Activated CD4-positive, CD25-positive, alpha-beta regulatory T cell treated with anti-CD3 and anti-CD28 coated beads, Interleukin-2, amount 50 U/mL, for 24 hours (primary cell): ENCODE measurements around the gene RSPH6A.

Experiments used
- ATAC-seq, 2 donors: fragments of 150-1000 bp; cut with Tn5 transposase; one replicate each; pipeline ENCODE4 v1.10.0; 2021; ENCODE audit warnings: mild to moderate bottlenecking in 1 of 2, moderate library complexity in 1 of 2

Gene RSPH6A

DNA sequence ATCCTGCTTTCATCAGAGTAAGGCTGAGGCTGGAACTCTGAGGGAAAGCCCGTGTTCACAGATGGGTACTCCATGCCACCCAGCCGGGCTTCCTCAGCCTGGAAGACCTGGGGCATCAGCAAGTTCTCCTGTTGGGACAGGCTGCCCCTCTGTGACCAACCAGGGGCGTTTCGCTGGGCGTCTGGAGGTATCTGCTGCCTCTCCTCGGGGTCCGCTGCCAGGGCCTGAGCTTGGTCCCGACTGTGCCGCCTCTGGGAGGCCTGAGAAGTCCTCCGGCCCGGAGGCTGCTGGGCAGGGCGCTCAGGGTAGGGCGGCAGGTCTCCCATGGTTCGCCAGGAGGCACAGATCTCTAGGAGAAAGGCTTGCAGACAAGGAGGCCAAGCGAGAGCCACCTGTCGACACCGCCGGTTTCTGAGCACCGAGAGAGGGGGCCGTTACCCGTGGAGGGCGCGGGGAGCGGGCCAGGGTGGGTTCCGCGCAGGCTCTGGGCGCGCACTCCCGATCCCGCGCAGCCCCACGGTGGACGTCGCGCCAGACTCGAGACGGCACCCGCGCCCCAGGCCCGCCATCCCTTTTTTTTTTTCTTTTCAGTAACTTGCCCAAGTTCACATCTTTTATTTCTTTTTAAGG, at the start of gene RSPH6A:
Gene RSPH6A (minus strand): TSS at position 458 of the 630 bp plus-strand sequence. CDS start 132 bp downstream, at position 326.
- no peak for ATAC-seq

DNA sequence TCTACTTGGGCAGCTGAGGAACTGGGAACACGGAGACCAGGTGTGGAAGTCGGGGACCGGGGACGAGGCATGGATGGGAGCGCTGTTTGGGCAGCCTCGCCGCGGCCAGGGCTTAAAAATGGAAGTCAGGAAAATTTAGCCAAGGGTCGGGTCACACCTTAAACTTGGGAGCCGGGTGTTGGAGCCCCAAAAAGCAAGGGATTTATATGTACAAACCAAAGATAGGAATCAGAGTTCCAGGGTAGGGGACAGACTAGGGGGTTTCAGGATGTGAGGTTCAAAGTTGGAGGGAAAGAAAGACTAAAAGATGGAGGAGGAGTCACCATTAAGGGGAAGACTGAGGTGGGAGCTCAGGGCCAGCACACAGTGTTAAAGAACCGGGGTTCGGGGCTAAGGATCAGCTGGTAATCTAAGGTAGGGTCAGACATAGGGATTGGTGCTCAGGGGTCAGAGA, 49.5 kb upstream of the RSPH6A start:
- no peak for ATAC-seq

DNA sequence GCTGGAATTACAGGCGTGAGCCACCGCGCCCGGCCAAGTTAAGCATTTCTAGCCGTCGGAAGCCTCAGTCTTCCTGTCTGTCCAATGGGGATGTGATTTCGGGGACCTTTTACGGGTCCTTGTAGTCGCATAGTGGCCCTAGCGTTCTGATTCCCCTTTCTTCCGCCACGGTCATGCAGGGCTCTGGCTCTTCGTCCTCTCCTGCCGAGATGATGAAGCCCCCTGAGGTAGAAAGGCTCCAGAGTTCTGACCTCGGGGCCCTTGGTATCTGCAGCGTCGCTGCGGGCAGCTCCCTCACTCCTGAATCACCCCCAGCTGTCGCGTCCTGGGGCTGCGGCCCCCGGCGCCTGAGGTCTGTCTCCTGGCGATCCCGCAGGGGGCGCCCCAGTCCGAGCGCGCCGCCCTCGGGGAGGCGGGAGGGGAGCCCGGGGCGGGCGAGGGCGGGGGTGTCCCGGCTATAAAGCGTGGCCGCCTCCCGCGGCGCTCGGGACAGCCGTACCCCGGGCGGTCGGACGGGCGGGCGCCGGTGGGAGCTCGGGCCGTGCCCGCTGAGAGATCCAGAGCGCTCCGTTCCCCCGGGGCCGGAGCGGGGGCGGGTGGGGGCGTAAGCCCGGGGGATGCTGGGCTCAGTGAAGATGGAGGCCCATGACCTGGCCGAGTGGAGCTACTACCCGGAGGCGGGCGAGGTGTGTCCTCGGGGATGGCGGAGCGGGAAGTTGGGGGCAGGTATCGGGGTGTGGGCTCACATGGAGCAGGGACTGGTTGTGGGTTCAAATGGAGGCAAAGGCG, 48.9 kb upstream of the RSPH6A start, which contains the start of gene FOXA3:
Gene FOXA3 (plus strand): TSS at position 487 of the 789 bp plus-strand sequence. CDS start 131 bp downstream, at position 618.
- ATAC-seq, result peak; percentile 9 to 16

DNA sequence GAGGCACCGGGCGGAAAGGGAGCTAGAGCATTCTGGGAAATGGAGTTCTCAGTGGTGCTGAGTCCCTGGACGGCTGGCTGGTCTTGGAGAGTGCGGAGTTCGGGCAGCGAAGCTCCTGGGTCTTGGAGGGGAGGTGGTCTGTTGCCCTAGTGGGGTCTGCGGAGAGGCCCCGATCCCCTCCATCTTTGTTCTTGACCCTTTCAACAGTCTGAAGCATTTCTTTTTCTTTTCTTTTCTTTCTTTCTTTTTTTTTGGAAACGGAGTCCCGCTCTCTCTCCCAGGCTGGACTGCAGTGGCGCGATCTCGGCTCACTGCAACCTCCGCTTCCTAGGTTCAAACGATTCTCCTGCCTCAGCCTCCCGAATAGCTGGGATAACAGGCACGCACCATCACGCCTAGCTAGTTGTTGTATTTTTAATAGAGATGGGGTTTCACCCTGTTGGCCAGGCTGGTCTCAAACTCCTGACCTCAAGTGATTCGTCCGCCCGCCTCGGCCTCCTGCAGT, 48.3 kb upstream of the RSPH6A start:
- ATAC-seq, result no peak

DNA sequence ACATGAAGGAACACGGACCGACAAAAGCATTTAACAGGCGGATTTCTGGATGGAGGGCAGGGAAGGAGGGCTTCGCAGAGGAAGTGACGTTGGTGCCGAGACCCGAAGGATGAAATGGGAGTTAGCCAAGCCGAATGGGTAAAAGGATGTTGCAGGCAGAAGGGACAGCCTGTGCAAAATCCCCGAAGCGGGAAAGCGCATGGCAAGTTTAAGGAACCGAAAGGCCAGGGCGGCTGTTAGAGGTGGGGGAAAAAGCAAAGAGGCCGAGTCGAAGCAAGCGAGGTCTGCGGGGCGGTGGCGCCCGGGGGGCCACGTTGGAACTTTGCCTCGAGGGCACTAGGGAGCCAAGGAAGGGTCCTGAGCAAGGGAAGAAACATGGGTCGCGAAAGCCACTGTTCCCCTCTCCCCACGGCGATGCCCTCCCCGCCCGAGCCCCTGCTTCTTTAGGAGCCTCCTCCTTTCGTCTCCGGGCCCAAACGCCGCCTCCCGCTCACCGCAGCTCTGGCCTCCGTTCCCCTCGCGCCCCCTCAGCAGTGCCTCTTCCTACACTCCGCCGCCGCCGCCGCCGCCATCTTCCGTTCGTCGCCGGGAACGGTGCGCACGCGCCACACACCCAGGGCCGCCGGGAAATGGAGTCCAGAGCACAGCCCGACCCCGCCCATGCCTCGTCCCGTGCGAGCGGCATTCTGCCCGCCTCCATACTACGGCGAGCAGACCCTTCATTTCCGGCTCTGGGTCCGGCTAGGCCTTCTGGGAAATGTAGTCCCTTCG, 47.6 kb upstream of the RSPH6A start, which contains the start of gene SYMPK:
Gene SYMPK (minus strand): TSS at position 584 of the 771 bp plus-strand sequence. CDS start 8,652 bp downstream, outside the sequence.
- ATAC-seq, result peak; percentile 96 to 97

DNA sequence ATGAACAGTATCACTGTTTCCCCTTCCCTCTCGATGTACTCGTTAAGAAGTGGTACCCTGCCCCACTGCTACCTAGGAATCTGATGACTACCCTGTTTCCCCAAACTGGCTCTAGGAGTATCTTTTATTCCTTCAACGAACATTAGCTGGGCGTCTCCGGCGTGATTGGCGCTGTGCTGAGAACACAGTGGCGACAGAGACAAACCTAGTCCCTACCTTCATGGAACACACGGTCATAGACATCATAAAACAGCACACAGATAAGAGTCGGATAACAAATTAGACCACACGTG, 47.1 kb upstream of the RSPH6A start:
- no peak for ATAC-seq

DNA sequence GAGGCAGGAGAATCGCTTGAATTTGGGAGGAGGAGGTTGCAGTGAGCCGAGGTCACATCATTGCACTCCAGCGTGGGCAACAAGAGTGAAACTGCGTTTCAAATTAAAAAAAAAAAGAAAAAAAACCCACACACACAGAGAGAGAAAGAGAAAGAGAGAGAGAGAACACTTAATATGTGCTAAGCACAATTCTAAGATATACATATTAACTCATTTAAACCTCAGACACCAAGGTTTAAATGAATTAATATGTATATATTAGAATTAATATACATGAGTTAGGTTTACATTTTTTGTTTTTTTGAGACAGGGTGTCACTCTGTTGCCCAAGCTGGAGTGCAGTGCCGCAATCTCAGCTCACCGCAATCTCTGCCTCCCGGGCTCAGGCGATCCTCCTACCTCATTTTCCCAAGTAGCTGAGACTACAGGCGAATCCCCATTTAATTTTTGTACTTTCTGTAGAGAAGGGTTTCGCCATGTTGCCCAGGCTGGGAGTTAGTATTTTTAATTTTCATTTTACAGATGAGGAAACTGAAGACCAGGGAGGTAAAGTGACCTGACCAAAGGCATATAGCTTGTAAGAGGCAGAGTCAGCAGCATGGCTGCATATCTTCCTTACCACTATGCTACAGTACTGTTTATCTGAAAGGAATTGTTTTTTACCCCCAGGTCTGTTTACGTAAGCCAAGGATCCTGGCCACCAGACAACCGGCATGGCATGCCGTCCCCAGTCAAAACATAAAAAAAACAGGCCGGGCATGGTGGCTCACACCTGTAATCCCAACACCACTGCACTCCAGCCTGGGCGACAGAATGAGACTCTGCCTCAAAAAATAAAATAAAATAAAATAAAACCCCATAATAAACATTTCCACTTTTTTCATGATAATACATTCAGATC, 45.5 kb upstream of the RSPH6A start:
- no peak for ATAC-seq

DNA sequence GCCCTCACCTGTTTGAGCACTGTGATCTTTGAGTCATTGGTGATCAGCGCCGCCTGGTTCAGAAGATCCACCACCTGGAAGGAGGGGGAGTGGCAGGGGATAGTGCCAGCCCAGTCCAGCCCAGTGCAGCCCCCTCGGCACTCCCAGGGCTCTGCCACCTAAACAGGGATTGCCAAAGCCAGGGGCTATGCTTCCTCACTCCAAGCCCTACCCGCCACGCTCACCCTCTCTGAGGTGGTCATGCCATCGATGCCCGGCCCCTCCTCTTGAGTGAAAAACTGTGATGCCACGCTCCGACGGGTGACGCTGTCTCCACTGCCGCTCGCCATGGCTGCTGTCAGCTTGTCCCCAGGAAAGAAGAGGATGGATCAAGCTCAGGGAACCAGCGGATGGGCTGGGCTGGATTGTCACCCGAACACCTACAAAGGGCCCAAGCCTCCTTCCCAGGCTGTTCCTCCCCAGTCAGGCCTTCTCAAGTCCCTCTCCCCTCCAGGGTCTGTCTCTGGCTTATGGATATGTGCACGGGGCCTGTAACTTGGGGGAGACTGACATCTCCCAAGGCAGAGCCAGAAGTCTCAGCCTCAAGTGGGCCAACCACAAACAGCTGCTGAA, 39.2 kb upstream of the RSPH6A start:
- ATAC-seq, result no peak

DNA sequence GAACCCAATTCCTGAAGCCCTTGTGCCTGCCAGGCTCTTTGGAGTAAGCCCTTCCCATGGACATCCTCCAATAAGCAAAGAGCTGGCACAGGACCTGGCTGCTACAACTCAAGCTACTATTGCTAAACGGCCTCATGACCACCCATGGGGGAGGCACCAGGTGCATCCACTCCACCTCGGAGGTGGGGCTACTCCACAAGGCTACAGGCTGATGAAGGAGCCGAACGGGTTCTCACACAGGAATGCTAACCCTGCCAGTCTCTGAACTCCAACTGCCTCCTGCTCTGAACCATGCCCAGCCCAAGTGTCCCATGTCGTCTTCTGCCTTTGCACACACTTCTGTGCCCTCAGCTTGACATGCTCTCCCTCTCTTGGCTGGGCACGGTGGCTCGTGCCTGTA, 37.9 kb upstream of the RSPH6A start:
- ATAC-seq, result no peak

DNA sequence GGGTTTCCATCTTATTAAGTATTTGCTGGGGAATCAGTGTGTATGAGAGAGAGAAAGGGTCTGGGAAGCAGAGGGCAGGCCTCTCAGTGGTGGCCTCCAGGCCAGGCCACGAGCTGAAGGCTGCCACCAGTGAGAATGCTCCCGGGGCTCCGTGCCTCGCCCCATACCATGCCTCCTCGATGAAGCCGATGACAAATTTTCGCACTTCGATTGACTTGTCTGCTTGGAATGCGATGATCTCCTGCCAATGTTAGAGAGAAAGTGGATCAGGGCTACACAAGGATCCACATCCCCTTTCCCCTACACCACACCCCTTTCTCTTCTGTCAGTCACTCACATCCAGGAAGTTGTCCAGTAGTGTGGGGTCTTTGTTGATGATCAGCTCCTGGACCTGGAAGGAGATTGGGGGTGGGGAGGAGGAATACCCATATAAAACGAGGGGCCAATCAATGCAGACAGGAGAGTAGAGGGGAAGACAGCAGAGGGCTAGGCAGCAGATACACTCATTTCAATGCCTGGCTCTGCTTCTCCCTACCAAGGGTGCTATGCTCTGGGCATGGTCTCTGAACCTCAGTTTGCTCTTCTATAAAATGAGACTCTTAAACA, 37.1 kb upstream of the RSPH6A start:
- ATAC-seq, result no peak

DNA sequence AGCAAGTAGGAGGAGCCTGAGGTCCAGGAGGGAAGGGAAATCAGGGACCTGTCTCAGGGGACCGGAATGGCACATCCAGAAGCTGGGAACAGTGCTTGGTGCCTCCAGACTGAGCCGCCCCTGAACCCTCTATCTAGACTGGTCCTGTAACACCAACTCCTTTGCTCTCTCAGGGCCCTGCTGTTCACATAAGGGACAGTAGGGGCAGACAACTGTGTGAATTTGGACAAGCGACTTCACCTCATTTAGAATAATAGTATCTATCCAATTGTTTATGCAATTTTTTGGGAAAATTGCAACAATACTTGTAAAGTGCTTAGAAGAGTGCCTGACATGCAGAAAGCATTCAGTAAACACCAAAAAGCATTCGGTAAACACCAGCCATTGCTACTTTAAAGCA, 33.8 kb upstream of the RSPH6A start:
- no peak for ATAC-seq

DNA sequence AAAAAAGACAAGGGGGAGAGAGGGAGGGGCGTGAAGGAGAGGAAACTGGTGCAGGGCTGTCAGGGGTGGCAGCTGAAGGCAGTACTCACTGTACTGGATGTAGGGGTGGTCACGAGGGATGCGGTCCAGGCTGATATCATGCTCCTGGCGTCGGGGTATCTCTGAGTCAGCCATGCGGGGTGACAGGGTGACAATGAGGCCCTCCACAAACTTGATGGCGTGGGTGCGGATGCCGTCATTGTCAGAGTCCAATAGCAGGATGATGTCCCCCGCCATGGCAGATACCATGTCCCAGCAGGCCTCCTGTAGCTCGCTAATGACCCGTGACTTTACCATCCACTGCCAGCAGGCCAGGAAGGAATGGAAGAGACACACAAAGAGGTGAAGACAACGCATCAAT, 32.6 kb upstream of the RSPH6A start:
- no peak for ATAC-seq

DNA sequence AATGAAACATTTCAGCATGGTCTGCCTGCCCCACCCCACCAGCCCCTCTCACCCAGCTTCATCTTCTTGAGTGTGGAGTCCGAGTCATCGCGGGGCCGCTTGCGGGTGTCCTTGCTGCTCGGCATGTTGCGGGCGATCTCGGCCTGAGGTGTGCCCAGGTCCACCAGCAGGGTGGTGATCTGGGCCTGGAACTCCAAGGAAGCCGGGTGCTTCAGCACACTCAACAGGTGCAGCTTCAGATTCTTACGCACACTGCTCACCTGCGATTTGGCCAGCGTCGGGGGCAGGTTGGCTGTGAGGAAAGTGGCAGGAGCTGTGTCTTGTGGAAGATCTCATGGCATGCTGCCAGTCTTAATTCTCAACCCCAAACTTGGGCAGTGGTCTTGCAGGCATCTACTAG, 27.1 kb upstream of the RSPH6A start:
- ATAC-seq, result no peak

DNA sequence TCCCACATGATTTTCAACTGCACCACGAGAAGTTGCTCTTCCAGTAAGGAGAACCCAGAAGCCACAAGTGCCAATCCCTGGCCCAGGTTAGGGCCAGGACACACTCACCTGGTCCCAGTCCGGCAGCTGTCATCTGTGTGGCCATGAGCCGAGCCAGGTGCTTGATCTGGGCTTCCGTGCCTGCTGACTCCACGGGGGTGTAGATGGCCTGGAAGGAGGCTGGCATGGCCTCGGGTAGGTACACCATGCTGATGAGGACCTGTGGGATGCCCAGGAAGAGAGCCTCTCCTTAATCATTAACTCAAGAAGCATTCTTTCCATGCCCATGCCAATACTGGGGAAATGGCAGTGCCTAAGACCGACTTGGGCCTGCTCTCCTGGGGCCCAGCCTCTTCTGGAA, 19.9 kb upstream of the RSPH6A start:
- no peak for ATAC-seq

DNA sequence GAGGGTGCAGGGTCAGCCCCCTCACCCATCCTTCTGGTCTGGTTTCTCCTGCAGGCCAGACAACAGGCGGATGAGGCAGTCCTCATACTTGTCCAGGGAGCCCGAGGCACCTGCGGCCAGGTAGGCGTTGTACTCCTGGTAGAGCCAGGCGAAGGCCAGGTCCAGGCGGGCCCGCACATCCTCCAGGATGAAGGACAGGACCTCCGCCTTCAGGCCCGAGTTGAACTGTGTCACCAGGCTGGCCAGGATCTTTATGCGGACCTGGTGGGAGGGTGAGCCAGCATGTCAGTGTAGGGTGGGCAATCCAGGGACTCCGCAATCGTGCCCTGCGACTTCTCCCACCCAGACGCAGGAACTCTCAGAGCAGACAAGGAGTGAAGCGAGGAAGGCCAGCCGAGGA, 13.8 kb upstream of the RSPH6A start:
- ATAC-seq, result no peak

DNA sequence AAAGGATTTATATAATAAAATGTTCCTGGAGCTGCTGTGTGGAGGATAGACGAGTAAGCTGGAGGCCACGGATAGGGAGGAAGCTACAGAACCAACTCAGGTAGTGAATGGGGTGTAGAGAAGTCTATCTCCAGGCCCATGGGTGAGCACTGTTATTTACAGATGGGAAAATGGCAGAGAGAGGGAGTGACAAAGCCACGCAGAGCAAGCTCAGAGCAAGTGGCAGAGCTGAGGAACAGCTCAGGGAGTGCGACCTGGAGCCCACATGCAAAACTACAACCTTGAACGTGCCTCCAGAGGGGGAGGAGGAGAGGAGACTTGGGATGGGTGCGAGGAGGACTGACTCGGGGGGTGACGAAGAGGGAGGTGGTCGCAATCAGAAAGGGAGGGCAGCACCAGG, 13.4 kb upstream of the RSPH6A start:
- no peak for ATAC-seq

DNA sequence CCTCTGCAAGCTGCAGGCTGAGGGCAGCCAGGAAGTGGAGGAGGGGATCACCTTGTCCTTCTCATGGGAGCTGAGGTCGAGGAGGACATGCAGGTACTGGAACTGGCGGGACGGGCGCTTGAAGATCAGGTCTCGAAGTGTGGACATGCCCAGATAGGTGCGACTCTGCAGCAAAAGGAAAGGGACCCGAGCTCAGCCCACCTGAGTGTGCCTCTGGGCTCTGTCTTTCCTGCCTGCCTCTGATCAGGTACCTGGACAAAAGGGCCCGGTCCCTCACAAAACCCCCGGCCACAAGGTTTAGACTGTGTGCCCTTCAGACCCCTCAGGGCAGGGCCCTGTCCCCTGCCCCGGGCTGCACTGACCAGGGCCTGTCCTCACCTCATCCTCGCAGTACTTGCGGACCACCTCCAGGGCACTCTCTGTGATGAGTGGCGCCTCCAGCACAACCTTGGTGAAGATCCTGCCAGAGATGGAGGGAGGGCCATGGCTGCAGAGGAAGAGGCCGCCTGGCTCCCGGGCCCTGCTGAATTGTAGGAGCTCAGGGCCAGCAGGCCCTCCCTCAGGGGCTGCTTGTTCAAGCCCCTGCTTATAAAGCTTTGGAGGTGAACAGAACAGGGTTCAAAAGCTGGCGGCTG, 12.5 kb upstream of the RSPH6A start:
- ATAC-seq, result no peak

DNA sequence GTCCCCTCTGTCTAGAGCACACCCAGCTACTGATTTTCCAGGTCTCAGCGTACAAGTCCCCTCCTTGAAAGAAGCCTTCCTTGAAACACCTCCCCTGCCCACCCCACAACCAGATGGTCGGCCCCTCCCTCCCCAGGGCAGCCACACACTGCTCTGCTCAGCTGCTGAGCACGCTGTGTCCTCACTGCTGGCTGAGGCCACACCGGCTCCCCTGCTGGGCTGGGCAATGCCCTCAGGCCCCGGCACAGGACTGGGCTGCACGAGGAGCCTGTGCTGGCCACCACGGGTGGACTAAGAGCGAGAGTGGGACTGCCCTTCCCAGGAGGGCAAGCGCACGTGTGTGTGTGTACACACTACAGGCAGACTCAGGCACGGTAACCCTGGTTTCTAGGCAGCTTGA, 11.8 kb upstream of the RSPH6A start:
- no peak for ATAC-seq

DNA sequence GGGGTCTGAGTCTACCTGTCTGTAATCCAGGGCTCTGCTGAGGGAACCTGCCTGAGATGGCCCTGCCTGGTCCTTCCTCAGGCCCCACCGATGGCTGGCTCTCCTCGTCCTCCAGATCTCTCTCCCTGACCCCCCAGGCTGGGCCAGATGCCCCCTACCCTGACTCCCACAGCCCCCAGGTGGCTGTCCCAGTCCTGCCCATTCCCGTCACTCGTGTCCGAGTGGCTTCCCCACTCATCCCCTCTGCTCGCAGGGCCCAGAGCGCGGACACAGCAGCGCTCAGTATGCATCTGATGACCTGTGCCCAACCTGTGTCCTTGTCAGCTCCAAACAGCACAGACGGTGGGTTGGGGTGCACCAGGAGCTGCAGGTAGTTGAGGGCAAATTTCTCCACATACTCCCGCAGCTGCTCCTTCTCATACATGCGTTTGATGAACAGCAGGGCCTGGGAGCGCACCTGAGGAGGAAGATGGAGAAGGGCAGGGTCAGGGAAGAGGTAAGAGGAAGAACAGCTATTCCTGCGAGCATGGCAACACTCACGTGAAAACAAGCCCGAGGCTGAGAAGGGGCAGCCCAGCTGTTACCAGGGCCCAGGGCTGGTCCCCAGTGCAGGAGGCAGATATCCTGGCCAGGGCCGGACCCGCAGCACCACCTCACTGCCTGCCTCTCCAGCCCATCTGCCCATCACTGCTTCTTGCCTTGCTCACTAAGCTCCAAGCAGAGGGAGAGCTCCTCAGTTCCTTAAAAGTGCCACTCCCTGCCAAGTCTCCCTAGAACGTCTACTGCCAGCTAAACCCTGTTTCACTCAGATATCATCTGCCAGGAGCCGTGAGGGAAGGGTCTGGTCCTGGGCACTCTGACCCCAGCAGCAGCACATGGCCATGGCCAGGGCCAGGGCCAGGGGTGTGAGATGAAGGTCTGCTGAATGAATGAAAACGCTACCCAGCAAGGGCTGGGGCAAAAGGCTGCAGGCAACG, 11.1 kb upstream of the RSPH6A start:
- ATAC-seq, result no peak

DNA sequence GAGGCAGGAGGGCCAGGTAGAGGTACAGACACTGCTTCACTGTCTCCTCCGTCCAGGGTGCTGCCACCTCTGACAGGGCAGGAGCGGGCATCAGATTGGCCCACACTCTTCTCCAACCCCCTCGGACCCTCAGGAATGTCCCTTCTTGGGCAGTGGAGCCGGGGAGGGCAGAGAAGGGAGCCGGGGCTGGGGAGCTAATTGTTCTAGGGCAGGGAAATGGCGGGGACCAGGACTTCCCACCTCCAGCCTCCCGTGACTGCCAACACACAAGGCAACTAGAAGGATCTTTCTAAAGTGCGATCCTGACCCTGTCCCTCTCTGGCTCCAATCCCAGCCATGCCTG, 10.1 kb upstream of the RSPH6A start:
- ATAC-seq, result no peak
